Mammary epithelial cell (primary cell): ENCODE measurements around the gene ZMYM1.

Source experiments
- CTCF ChIP-seq, 2 donors: IDR thresholded peaks in 1 of 2; conservative IDR thresholded peaks in 1 of 2; 2 replicates each; pipeline ENCODE4 v1.5.1; 2011 to 2012; ENCODE audit warnings: inconsistent platforms in 2 of 2, low read length in 2 of 2, mild to moderate bottlenecking in 2 of 2, control low read depth in 1 of 2, low read depth in 1 of 2; ENCODE audit not compliant: insufficient read depth in 1 of 2; ENCODE audit errors: extremely low read depth in 1 of 2
- EZH2 ChIP-seq: IDR thresholded peaks from 2 replicates; pipeline ENCODE4 v1.6.1; 2012; ENCODE audit warnings: low read length, inconsistent platforms, borderline replicate concordance

- no peak for TF ChIP-seq CTCF (conservative IDR thresholded peaks at IDR 0.05 in 1 of 2, IDR thresholded peaks at IDR 0.05 in 1 of 2; ENCODE audit: extremely low read depth in 1 of 2, insufficient read depth in 1 of 2, low read depth in 1 of 2, low read length in 2 of 2)
- no peak for TF ChIP-seq EZH2
These were observed 5.8 kb upstream of the ZMYM1 start for GRCh38 chr1:35073265-35073811.
